WERI-Rb-1 (cell line): ENCODE results near the gene SNUPN.

Source experiments
- DNase-seq: peaks from one replicate; pipeline ENCODE4 v3.0.0-alpha.2; 2020
- H3K27ac ChIP-seq: fragments of 250-450 bp; sonication (Bioruptor Pico); 2 replicates; pipeline ENCODE4 v1.5.1; 2020; ENCODE audit warnings: mild to moderate bottlenecking, moderate library complexity
- H3K27me3 ChIP-seq: fragments of 250-450 bp; sonication (Bioruptor Pico); 2 replicates; pipeline ENCODE4 v1.5.1; 2021; ENCODE audit warnings: mild to moderate bottlenecking, low read depth, moderate library complexity; ENCODE audit not compliant: insufficient read depth, severe bottlenecking
- H3K36me3 ChIP-seq: fragments of 250-450 bp; sonication (Bioruptor Pico); 2 replicates; pipeline ENCODE4 v1.5.1; 2020; ENCODE audit warnings: mild to moderate bottlenecking, moderate library complexity
- H3K4me3 ChIP-seq: 2 replicates; pipeline ENCODE4 v1.5.1; 2011; ENCODE audit warnings: low read depth, mild to moderate bottlenecking, control low read depth, low read length
- H3K9me3 ChIP-seq: fragments of 250-450 bp; sonication (Bioruptor Pico); 2 replicates; pipeline ENCODE4 v1.5.1; 2021; ENCODE audit warnings: mild to moderate bottlenecking, moderate library complexity; ENCODE audit not compliant: severe bottlenecking
- CTCF ChIP-seq: IDR thresholded peaks from 2 replicates; pipeline ENCODE4 v1.5.1; 2011; ENCODE audit warnings: low read depth, mild to moderate bottlenecking, control low read depth, inconsistent platforms, low read length

Gene SNUPN

GRCh38 chr15:75651810-75652543, 26.5 kb upstream of the SNUPN start:
- Histone ChIP-seq H3K27me3 (no peaks in the 10 kb centered on the region), H3K27ac (no peak overlapping the region), H3K4me3 (no peak overlapping the region), H3K9me3 (no peaks in the 10 kb centered on the region), H3K36me3 (peaks cover 10% of the 10 kb centered on the region)
- TF ChIP-seq CTCF, result no peak
- DNase-seq, result no peak

DNA sequence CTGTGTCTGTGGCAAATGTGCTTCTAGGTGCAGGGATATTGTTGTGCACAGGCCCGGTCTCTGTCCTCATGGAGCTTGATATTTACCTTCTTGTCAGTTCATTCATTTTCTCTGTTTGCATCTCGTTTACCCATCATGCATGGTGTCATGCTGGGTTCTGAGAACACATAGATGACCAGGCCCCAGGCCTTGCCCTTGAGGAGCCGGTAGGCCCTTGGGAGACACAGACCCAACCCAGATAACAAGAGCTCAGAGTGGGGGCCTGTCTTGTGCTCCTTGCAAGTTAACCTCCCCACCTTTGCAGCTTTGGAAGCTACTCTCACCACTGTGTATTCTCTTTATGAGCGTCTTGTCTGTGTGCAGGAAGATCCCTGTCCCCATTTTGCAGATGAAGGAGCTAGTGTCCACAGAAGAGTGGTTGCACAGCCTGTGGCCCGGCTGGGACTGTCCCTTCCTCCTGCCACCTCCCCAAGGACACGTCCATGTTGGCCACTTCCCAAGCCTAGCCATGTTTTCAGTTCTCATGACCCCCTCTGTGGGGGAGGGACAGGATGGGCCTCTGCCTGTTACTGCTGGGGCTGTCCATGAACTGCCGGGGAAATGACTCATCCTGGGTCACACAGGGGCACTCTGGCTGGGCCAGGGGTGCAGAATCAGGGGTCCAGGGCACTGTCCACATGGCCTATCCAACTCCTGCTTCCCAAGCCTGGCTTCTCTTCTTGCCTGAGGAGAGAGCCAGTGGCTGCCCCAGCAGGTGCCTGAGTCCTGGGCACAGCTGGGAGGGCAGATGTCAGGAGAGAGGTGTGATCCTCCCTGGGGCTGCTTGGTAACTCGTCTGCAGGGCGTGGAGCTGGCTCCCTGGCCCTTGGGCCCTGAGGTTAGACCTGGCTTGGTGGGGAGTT, 25.6 kb upstream of the SNUPN start:
- Histone ChIP-seq H3K9me3 (no peaks in the 10 kb centered on the region), H3K4me3 (no peak overlapping the region), H3K27me3 (no peaks in the 10 kb centered on the region), H3K27ac (no peak overlapping the region), H3K36me3 (peaks cover 10% of the 10 kb centered on the region)
- TF ChIP-seq CTCF, result no peak
- no peak for DNase-seq

DNA sequence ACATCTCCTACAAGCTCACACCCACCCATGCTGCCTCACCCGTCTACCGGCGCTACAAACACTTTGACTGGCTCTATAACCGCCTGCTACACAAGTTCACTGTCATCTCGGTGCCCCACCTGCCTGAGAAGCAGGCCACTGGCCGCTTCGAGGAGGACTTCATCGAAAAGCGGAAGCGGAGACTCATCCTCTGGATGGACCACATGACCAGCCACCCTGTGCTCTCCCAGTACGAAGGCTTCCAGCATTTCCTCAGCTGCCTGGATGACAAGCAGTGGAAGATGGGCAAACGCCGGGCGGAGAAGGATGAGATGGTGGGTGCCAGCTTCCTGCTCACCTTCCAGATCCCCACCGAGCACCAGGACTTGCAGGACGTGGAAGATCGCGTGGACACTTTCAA, 24.3 kb upstream of the SNUPN start:
- DNase-seq, result no peak
- TF ChIP-seq CTCF, result no peak
- Histone ChIP-seq H3K27ac (no peak overlapping the region), H3K27me3 (no peaks in the 10 kb centered on the region), H3K36me3 (peaks cover 10% of the 10 kb centered on the region), H3K4me3 (no peak overlapping the region), H3K9me3 (no peaks in the 10 kb centered on the region)

GRCh38 chr15:75649045-75649761, 23.7 kb upstream of the SNUPN start:
- no peak for TF ChIP-seq CTCF
- H3K36me3 ChIP-seq, result peaks cover 10% of the 10 kb centered on the region
- no peaks in the 10 kb centered on the region for H3K27me3 ChIP-seq
- no peaks in the 10 kb centered on the region for H3K9me3 ChIP-seq
- DNase-seq, result no peak
- no peak overlapping the region for H3K4me3 ChIP-seq
- no peak overlapping the region for H3K27ac ChIP-seq

DNA sequence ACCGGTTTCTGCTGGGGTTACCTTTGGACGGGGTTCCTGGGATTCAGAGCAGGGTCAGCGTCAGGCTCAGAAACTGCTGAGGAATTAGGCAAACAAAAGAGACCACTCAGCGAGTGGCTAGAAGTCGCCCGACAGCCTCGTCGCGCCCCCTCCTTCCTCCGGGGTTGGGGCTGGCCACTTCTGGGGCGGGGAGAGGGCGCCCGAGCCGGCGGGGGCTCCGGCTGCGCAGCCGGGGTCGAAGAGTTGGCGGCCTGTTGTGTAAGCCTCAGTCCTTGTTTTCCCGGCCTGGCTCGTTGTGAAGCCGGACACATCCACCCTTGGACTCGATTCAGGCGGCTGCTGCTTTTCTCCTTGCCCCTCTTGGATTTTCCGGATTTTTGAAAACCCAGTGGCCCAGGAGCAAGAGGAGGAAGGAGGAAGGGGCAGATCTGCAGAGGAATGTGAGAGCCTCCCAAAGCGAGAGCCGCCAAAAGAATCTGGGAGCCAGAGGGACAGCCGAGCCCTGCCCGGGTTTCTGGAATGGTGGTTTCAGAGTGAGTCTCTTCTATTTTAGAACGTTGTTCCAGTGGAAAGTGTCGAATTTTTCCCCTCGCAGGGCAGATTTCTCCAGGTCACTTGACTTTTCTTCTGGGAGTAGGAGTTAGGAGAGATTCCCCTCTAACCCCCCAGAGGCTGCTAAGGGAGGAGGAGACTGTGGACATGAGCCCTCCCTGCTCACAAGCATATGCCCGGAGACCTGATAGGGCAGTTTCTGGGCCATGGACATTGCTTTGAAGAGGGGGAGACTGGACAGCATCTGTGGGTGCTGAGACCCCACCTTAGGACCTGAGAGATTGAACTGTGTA, 22.9 kb upstream of the SNUPN start:
- TF ChIP-seq CTCF, result no peak
- Histone ChIP-seq H3K9me3 (no peaks in the 10 kb centered on the region), H3K27me3 (no peaks in the 10 kb centered on the region), H3K4me3 (peak overlapping the region; percentile 87), H3K27ac (peak overlapping the region; percentile 67), H3K36me3 (peaks cover 10% of the 10 kb centered on the region)
- peak; percentile 30 for DNase-seq
